A549 (cell line): ENCODE results near the gene TMED7. TPM values are rescaled to one million over a fixed set of nuclear protein-coding genes. Genes with fewer than 3 reads are reported as not detected.

Experiments
- ATAC-seq, 2 experiments: fragments of 200-7000 bp in 1 of 2; fragments of >200 bp in 1 of 2; cut with Nextera tagmentation in 1 of 2; cut with Tn5 transposase in 1 of 2; 3 replicates each; pipeline versions ENCODE4 v1.8.0 to v1.9.1; 2018 to 2020; ENCODE audit warnings: mild to moderate bottlenecking in 1 of 2, moderate library complexity in 1 of 2
- CTCF ChIA-PET: fragments of 300-600 bp; sonication (Branson Sonifier 250); formaldehyde crosslinking; extraction: SDS; loops from one replicate; lab custom pipeline; 2021; ENCODE audit warnings: antibody characterized with exemption, inconsistent platforms; lab: Yijun Ruan, JAX
- POLR2A ChIA-PET: fragments of 350-600 bp; formaldehyde crosslinking; extraction: SDS; loops from one replicate; lab custom pipeline; 2021; ENCODE audit warnings: antibody characterized with exemption, inconsistent platforms; lab: Yijun Ruan, JAX
- DNase-seq, 2 experiments: peaks; one replicate each; pipeline versions ENCODE4 v3.0.0 to v3.0.0-alpha.2; 2011 to 2016; ENCODE audit warnings: low read depth in 1 of 2, low spot score in 1 of 2
- FAIRE-seq: peaks from 2 replicates; lab custom pipeline; 2011; peaks lifted over from hg19 to GRCh38; lab: Jason Lieb, UNC
- H3K27ac ChIP-seq, 2 experiments: fragments of >200 bp; sonication (Bioruptor Twin); formaldehyde crosslinking; 3 replicates each; pipeline ENCODE4 v1.5.1; 2016 to 2017
- H3K4me1 ChIP-seq: fragments of >200 bp; sonication (Bioruptor Twin); formaldehyde crosslinking; 3 replicates; pipeline ENCODE4 v1.6.1; 2016
- H3K4me2 ChIP-seq: fragments of >200 bp; sonication (Bioruptor Twin); formaldehyde crosslinking; 3 replicates; pipeline ENCODE4 v1.6.1; 2016
- H3K4me3 ChIP-seq: fragments of >200 bp; sonication (Bioruptor Twin); formaldehyde crosslinking; 3 replicates; pipeline ENCODE4 v1.5.1; 2016
- H3K9me3 ChIP-seq: fragments of >200 bp; sonication (Bioruptor Twin); formaldehyde crosslinking; 3 replicates; pipeline ENCODE4 v1.6.1; 2016
- CBX2 ChIP-seq: fragments of 200-600 bp; sonication (generic); IDR thresholded peaks from 2 replicates; pipeline ENCODE4 v1.6.1; 2016; ENCODE audit warnings: low read depth, mild to moderate bottlenecking, borderline replicate concordance
- CEBPB ChIP-seq, 2 experiments: fragments of >200 bp in 1 of 2; sonication (Bioruptor Twin) in 1 of 2; formaldehyde crosslinking in 1 of 2; IDR thresholded peaks; 2 replicates each; pipeline ENCODE4 v1.6.1; 2012 to 2016
- EP300 ChIP-seq, 2 experiments: fragments of >200 bp; sonication (Bioruptor Twin); formaldehyde crosslinking; IDR thresholded peaks; 2 replicates in 1 of 2; 3 replicates in 1 of 2; pipeline ENCODE4 v1.6.1; 2016 to 2017
- ESRRA ChIP-seq: fragments of 150-350 bp; IDR thresholded peaks from 2 replicates; pipeline ENCODE4 v1.6.1; 2014; ENCODE audit warnings: mild to moderate bottlenecking, low read length, borderline replicate concordance
- FOSL2 ChIP-seq, 2 experiments: fragments of 450-650 bp in 1 of 2; fragments of >200 bp in 1 of 2; sonication (Bioruptor Twin) in 1 of 2; formaldehyde crosslinking; IDR thresholded peaks; 2 replicates each; pipeline versions ENCODE4 v1.5.0 to v1.6.1; 2016 to 2020; ENCODE audit warnings: mild to moderate bottlenecking in 1 of 2, moderate library complexity in 1 of 2
- HEYL ChIP-seq: fragments of 250-450 bp; sonication (Bioruptor Pico); IDR thresholded peaks from 2 replicates; pipeline ENCODE4 v1.8.0; 2021; ENCODE audit warnings: mild to moderate bottlenecking, moderate library complexity
- HOXA7 ChIP-seq: fragments of 250-450 bp; sonication (Bioruptor Pico); IDR thresholded peaks from 2 replicates; pipeline ENCODE4 v1.5.0; 2020; ENCODE audit warnings: mild to moderate bottlenecking, moderate library complexity
- HOXB5 ChIP-seq: fragments of 250-450 bp; sonication (Bioruptor Pico); IDR thresholded peaks from 2 replicates; pipeline ENCODE4 v1.5.0; 2020; ENCODE audit warnings: mild to moderate bottlenecking, moderate library complexity
- JUN ChIP-seq, 2 experiments: fragments of >200 bp; sonication (Bioruptor Twin); formaldehyde crosslinking; IDR thresholded peaks; 2 replicates in 1 of 2; 3 replicates in 1 of 2; pipeline ENCODE4 v1.6.1; 2016 to 2017
- MAZ ChIP-seq: fragments of 150-350 bp; IDR thresholded peaks from 2 replicates; pipeline ENCODE4 v1.6.1; 2014; ENCODE audit warnings: antibody characterized with exemption, low read depth, low read length, borderline replicate concordance
- NFE2L2 ChIP-seq: fragments of 150-350 bp; conservative IDR thresholded peaks from 2 replicates; pipeline ENCODE4 v1.6.1; 2014; ENCODE audit warnings: low read length
- PHF8 ChIP-seq: fragments of 200-600 bp; sonication (generic); IDR thresholded peaks from 2 replicates; pipeline ENCODE4 v1.6.1; 2016; ENCODE audit warnings: low read depth, mild to moderate bottlenecking, antibody characterized with exemption, moderate library complexity, borderline replicate concordance
- POLR2AphosphoS2 ChIP-seq: conservative IDR thresholded peaks from 2 replicates; pipeline ENCODE4 v1.6.1; 2012; ENCODE audit warnings: low read length, improper control_type of control experiment, inconsistent platforms
- ZFP36 ChIP-seq: fragments of 450-650 bp; IDR thresholded peaks from 2 replicates; pipeline ENCODE4 v1.6.1; 2014; ENCODE audit warnings: borderline replicate concordance; ENCODE audit not compliant: partially characterized antibody
- ZSCAN20 ChIP-seq: fragments of 250-450 bp; sonication (Bioruptor Pico); IDR thresholded peaks from 2 replicates; pipeline ENCODE4 v1.8.0; 2022; ENCODE audit warnings: mild to moderate bottlenecking, moderate library complexity
- WGBS: methylation state at CpG from one replicate; pipeline ENCODE4 v1.1.6; 2017; ENCODE audit errors: missing lambda C conversion rate; 5-methylcytosine and 5-hydroxymethylcytosine counted together
- polyA plus RNA-seq, 4 experiments: library from polyadenylated mRNA; depleted of rRNA in 3 of 4; stranded (reverse); fragments of >200 nt; fragmentation: RNase III in 1 of 4; extraction: RNeasy Plus Mini Kit Qiagen cat#74134 plus additional on column Dnase treatment in 1 of 4; gene quantifications; 2 replicates in 3 of 4; 3 replicates in 1 of 4; pipeline ENCODE4 v1.2.3, GENCODE V29; 2011 to 2017
- TF ChIP-seq, protein P1 (sequence below): IDR thresholded peaks from 2 replicates; pipeline ENCODE4 v1.6.1; 2012
- TF ChIP-seq, protein P2 (sequence below): fragments of 450-650 bp; IDR thresholded peaks from 2 replicates; pipeline ENCODE4 v1.6.1; 2014; ENCODE audit warnings: antibody characterized with exemption
- TF ChIP-seq, protein P3 (sequence below): fragments of 200-600 bp; sonication (generic); IDR thresholded peaks from 2 replicates; pipeline ENCODE4 v1.6.1; 2016; ENCODE audit warnings: antibody characterized with exemption, mild to moderate bottlenecking, moderate library complexity
- TF ChIP-seq, protein P4 (sequence below): fragments of >200 bp; sonication (Bioruptor Twin); formaldehyde crosslinking; IDR thresholded peaks from 3 replicates; pipeline ENCODE4 v1.5.1; 2016
- TF ChIP-seq, protein P5 (sequence below): fragments of >200 bp; sonication (Bioruptor Twin); formaldehyde crosslinking; IDR thresholded peaks from 3 replicates; pipeline ENCODE4 v1.6.1; 2016
- TF ChIP-seq, protein P6 (sequence below): fragments of >200 bp; sonication (Bioruptor Twin); formaldehyde crosslinking; IDR thresholded peaks from 2 replicates; pipeline ENCODE4 v1.6.1; 2016

The TMED7 gene
- polyA plus RNA-seq, 2 of the 4 experiments (the other 2 are of a cell fraction) = 60.6 to 99.1 TPM

DNA sequence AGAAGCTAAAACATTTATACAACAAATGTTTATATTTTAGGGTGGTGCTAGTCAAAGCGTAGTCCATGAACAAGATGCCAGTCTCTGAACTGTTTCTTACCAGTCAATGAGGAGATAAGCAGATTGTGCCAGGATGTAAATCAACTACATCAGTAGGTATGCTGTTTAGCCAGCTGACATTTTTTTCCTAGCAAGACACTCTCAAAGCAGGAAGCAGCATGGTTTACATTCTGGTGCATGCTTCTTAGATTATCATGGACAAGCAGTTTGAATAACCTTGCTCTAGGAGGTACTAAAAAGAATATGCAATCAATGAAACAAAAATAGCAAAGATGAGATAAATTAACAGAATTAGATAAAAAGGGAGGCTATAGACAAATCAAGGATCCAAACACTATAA is 40.6 kb downstream of the TMED7 start:
- CTCF ChIA-PET = interaction anchor here (0.6 to 3.2 kb wide), 4 partner anchors 11 to 276 kb away, joined by 3 to 18 read pairs (median 4); no protein-coding TSS in a partner anchor

DNA sequence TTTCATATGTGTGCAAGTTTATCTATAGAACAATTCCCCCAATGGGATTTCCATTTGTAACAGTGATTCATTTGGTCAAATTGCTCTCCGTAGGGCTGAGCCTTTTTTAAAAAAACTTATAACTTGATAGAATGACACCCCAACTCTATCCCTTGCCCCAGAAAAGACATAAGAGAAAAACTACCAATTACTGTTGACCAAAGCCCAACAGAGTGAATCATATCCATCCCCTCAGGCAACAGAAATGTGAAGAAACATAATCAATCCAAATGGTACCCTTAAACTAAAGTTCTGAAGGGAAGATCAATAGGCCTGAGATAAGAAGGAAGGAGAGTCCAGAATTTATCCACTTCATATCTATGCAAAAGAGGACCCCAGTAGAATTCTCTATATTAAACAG is 41.3 kb downstream of the TMED7 start:
- ATAC-seq (no peak), FAIRE-seq (no peak), DNase-seq (no peak)
- TF ChIP-seq, protein P1, sequence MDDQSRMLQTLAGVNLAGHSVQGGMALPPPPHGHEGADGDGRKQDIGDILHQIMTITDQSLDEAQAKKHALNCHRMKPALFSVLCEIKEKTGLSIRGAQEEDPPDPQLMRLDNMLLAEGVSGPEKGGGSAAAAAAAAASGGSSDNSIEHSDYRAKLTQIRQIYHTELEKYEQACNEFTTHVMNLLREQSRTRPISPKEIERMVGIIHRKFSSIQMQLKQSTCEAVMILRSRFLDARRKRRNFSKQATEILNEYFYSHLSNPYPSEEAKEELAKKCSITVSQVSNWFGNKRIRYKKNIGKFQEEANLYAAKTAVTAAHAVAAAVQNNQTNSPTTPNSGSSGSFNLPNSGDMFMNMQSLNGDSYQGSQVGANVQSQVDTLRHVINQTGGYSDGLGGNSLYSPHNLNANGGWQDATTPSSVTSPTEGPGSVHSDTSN = no peak
- TF ChIP-seq ZSCAN20 (CRISPR knock-in tag) (no peak), EP300 (IDR thresholded peaks at IDR 0.05) (no peak), MAZ (no peak), JUN (IDR thresholded peaks at IDR 0.05) (no peak), ESRRA (no peak), CBX2 (no peak)
- TF ChIP-seq, protein P2, sequence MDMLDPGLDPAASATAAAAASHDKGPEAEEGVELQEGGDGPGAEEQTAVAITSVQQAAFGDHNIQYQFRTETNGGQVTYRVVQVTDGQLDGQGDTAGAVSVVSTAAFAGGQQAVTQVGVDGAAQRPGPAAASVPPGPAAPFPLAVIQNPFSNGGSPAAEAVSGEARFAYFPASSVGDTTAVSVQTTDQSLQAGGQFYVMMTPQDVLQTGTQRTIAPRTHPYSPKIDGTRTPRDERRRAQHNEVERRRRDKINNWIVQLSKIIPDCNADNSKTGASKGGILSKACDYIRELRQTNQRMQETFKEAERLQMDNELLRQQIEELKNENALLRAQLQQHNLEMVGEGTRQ = no peak
- TF ChIP-seq, protein P3, sequence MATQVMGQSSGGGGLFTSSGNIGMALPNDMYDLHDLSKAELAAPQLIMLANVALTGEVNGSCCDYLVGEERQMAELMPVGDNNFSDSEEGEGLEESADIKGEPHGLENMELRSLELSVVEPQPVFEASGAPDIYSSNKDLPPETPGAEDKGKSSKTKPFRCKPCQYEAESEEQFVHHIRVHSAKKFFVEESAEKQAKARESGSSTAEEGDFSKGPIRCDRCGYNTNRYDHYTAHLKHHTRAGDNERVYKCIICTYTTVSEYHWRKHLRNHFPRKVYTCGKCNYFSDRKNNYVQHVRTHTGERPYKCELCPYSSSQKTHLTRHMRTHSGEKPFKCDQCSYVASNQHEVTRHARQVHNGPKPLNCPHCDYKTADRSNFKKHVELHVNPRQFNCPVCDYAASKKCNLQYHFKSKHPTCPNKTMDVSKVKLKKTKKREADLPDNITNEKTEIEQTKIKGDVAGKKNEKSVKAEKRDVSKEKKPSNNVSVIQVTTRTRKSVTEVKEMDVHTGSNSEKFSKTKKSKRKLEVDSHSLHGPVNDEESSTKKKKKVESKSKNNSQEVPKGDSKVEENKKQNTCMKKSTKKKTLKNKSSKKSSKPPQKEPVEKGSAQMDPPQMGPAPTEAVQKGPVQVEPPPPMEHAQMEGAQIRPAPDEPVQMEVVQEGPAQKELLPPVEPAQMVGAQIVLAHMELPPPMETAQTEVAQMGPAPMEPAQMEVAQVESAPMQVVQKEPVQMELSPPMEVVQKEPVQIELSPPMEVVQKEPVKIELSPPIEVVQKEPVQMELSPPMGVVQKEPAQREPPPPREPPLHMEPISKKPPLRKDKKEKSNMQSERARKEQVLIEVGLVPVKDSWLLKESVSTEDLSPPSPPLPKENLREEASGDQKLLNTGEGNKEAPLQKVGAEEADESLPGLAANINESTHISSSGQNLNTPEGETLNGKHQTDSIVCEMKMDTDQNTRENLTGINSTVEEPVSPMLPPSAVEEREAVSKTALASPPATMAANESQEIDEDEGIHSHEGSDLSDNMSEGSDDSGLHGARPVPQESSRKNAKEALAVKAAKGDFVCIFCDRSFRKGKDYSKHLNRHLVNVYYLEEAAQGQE = no peak
- TF ChIP-seq, protein P4, sequence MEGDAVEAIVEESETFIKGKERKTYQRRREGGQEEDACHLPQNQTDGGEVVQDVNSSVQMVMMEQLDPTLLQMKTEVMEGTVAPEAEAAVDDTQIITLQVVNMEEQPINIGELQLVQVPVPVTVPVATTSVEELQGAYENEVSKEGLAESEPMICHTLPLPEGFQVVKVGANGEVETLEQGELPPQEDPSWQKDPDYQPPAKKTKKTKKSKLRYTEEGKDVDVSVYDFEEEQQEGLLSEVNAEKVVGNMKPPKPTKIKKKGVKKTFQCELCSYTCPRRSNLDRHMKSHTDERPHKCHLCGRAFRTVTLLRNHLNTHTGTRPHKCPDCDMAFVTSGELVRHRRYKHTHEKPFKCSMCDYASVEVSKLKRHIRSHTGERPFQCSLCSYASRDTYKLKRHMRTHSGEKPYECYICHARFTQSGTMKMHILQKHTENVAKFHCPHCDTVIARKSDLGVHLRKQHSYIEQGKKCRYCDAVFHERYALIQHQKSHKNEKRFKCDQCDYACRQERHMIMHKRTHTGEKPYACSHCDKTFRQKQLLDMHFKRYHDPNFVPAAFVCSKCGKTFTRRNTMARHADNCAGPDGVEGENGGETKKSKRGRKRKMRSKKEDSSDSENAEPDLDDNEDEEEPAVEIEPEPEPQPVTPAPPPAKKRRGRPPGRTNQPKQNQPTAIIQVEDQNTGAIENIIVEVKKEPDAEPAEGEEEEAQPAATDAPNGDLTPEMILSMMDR = no peak
- CTCF ChIA-PET = interaction anchor here (0.6 to 3.2 kb wide), 5 partner anchors 10 to 279 kb away, joined by 3 to 18 read pairs (median 3); no protein-coding TSS in a partner anchor
- Histone ChIP-seq H3K27ac (no peak overlapping the region), H3K4me2 (no peak overlapping the region), H3K4me3 (no peak overlapping the region), H3K4me1 (peaks cover 6% of the 10 kb centered on the region; the same call in 2 of the 3 replicates), H3K9me3 (no peaks in the 10 kb centered on the region)
- POLR2A ChIA-PET = interaction anchor here (0.6 kb wide), 1 partner anchor 10 kb away, joined by 3 read pairs; no protein-coding TSS in a partner anchor
- 47% methylated on average over 1 of the region's 1 CpG for WGBS

More for the DNA sequence above, 40.6 kb downstream of the TMED7 start:
- FAIRE-seq (no peak), DNase-seq (no peak), ATAC-seq (no peak)
- no peaks in the 10 kb centered on the region for H3K4me1 ChIP-seq
- POLR2A ChIA-PET = interaction anchor here (0.6 kb wide), 1 partner anchor 11 kb away, joined by 3 read pairs; no protein-coding TSS in a partner anchor
- 77% methylated on average over 1 of the region's 1 CpG for WGBS
- H3K4me2 ChIP-seq = no peak overlapping the region
- H3K4me3 ChIP-seq = no peak overlapping the region
- H3K9me3 ChIP-seq = no peaks in the 10 kb centered on the region
- no peak overlapping the region for H3K27ac ChIP-seq
- TF ChIP-seq POLR2AphosphoS2 (no peak), FOSL2 (IDR thresholded peaks at IDR 0.05) (no peak), FOSL2 (CRISPR knock-in tag; IDR thresholded peaks at IDR 0.05) (no peak), CBX2 (no peak), HOXB5 (CRISPR knock-in tag) (no peak), PHF8 (no peak), CEBPB (IDR thresholded peaks at IDR 0.05) (no peak), ZFP36 (no peak), HOXA7 (CRISPR knock-in tag) (no peak), NFE2L2 (no peak), HEYL (CRISPR knock-in tag) (no peak)
- TF ChIP-seq, protein P5, sequence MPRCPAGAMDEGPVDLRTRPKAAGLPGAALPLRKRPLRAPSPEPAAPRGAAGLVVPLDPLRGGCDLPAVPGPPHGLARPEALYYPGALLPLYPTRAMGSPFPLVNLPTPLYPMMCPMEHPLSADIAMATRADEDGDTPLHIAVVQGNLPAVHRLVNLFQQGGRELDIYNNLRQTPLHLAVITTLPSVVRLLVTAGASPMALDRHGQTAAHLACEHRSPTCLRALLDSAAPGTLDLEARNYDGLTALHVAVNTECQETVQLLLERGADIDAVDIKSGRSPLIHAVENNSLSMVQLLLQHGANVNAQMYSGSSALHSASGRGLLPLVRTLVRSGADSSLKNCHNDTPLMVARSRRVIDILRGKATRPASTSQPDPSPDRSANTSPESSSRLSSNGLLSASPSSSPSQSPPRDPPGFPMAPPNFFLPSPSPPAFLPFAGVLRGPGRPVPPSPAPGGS = no peak
- TF ChIP-seq, protein P1 = no peak
- TF ChIP-seq, protein P6, sequence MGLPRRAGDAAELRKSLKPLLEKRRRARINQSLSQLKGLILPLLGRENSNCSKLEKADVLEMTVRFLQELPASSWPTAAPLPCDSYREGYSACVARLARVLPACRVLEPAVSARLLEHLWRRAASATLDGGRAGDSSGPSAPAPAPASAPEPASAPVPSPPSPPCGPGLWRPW = no peak
